Fibroblast of lung (primary cell): ENCODE results near the gene FCSK. TPM values are rescaled to one million over a fixed set of nuclear protein-coding genes. Genes with fewer than 3 reads are reported as not detected.

ENCODE experiments used
- DNase-seq, 2 donors: peaks; one replicate each; pipeline versions ENCODE4 v3.0.0 to v3.0.0-alpha.2; 2010; ENCODE audit warnings: low read depth in 2 of 2
- H2AFZ ChIP-seq: 2 replicates; pipeline ENCODE4 v1.5.1; 2012; ENCODE audit warnings: low read length, control low read depth, inconsistent platforms
- H3K27ac ChIP-seq: 2 replicates; pipeline ENCODE4 v1.5.1; 2011; ENCODE audit warnings: low read length, control low read depth; ENCODE audit not compliant: insufficient read depth
- H3K27me3 ChIP-seq: 2 replicates; pipeline ENCODE4 v1.5.1; 2011; ENCODE audit warnings: mild to moderate bottlenecking, low read length; ENCODE audit not compliant: control insufficient read depth, insufficient read depth
- H3K36me3 ChIP-seq: 2 replicates; pipeline ENCODE4 v1.5.1; 2011; ENCODE audit warnings: low read length; ENCODE audit not compliant: control insufficient read depth, insufficient read depth
- H3K4me1 ChIP-seq: 2 replicates; pipeline ENCODE4 v1.5.1; 2011; ENCODE audit warnings: low read length; ENCODE audit not compliant: control insufficient read depth, insufficient read depth; ENCODE audit errors: extremely low read depth
- H3K4me2 ChIP-seq: 2 replicates; pipeline ENCODE4 v1.5.1; 2011; ENCODE audit warnings: low read length, control low read depth; ENCODE audit not compliant: insufficient read depth; ENCODE audit errors: extremely low read depth
- H3K4me3 ChIP-seq, 4 experiments: fragments of 200-600 bp in 1 of 4; sonication (generic) in 1 of 4; replicated peaks in 1 of 4; 2 replicates each; pipeline ENCODE4 v1.5.1; 2011 to 2016; ENCODE audit warnings: low read length in 4 of 4, low read depth in 3 of 4, mild to moderate bottlenecking in 3 of 4, control low read depth in 2 of 4, inconsistent platforms in 1 of 4, mixed read lengths in 1 of 4; ENCODE audit not compliant: insufficient read depth in 1 of 4; ENCODE audit errors: control extremely low read depth in 1 of 4
- H3K79me2 ChIP-seq: 2 replicates; pipeline ENCODE4 v1.5.1; 2012; ENCODE audit warnings: mild to moderate bottlenecking, low read length, inconsistent platforms; ENCODE audit not compliant: control insufficient read depth, insufficient read depth
- H3K9ac ChIP-seq: 2 replicates; pipeline ENCODE4 v1.5.1; 2011; ENCODE audit warnings: mild to moderate bottlenecking, low read length, control low read depth; ENCODE audit not compliant: insufficient read depth
- H3K9me3 ChIP-seq: 2 replicates; pipeline ENCODE4 v1.5.1; 2012; ENCODE audit warnings: low read depth, low read length; ENCODE audit not compliant: control insufficient read depth, insufficient read depth
- H4K20me1 ChIP-seq: 2 replicates; pipeline ENCODE4 v1.5.1; 2011; ENCODE audit warnings: low read length; ENCODE audit not compliant: control insufficient read depth, insufficient read depth; ENCODE audit errors: extremely low read depth
- CTCF ChIP-seq, 2 donors: IDR thresholded peaks in 1 of 2; conservative IDR thresholded peaks in 1 of 2; 1 replicate in 1 of 2; 2 replicates in 1 of 2; pipeline ENCODE4 v1.5.1; 2011 to 2012; ENCODE audit warnings: low read length in 2 of 2, control low read depth in 1 of 2, inconsistent platforms in 1 of 2, low read depth in 1 of 2, mild to moderate bottlenecking in 1 of 2
- EZH2 ChIP-seq: IDR thresholded peaks from 2 replicates; pipeline ENCODE4 v1.5.1; 2012; ENCODE audit warnings: low read length, control low read depth, mild to moderate bottlenecking; ENCODE audit errors: missing control alignments
- polyA plus RNA-seq, 2 donors: library from polyadenylated mRNA; depleted of rRNA in 1 of 2; stranded (reverse) in 1 of 2; unstranded in 1 of 2; fragments of >200 nt; gene quantifications; 2 replicates each; pipeline ENCODE4 v1.2.1, GENCODE V29; 2011 to 2012; ENCODE audit warnings: missing spikeins in 1 of 2
- total RNA-seq: library from RNA; depleted of rRNA; stranded (reverse); fragments of >200 nt; gene quantifications from 2 replicates; pipeline ENCODE4 v1.2.1, GENCODE V29; 2014

FCSK gene
- total and polyA plus RNA-seq, 2 donors (not counting 1 experiment from before 2014, with no cell fraction given) = 4.9 to 13.5 TPM

GRCh38 chr16:70467608-70468007 lies 13.2 kb downstream of the FCSK start:
- Histone ChIP-seq H3K9me3 (no peaks in the 10 kb centered on the region), H3K79me2 (no peaks in the 10 kb centered on the region), H3K27me3 (no peaks in the 10 kb centered on the region), H3K4me3 (no peak overlapping the region), H3K9ac (no peak overlapping the region), H4K20me1 (no peaks in the 10 kb centered on the region), H3K4me1 (no peaks in the 10 kb centered on the region), H3K4me2 (no peak overlapping the region), H3K27ac (no peak overlapping the region), H3K36me3 (peaks cover 3% of the 10 kb centered on the region), H2AFZ (no peak overlapping the region)
- no peak for DNase-seq
- no peak for TF ChIP-seq EZH2
- TF ChIP-seq CTCF (conservative IDR thresholded peaks at IDR 0.05 in 1 of 2, IDR thresholded peaks at IDR 0.05 in 1 of 2; ENCODE audit: low read depth in 1 of 2, low read length in 2 of 2) = no peak

- no peak overlapping the region for H3K27ac ChIP-seq
- no peak for DNase-seq
- no peaks in the 10 kb centered on the region for H4K20me1 ChIP-seq
- H2AFZ ChIP-seq = no peak overlapping the region
- no peaks in the 10 kb centered on the region for H3K79me2 ChIP-seq
- no peak overlapping the region for H3K9ac ChIP-seq
- no peaks in the 10 kb centered on the region for H3K9me3 ChIP-seq
- H3K27me3 ChIP-seq = no peaks in the 10 kb centered on the region
- no peak overlapping the region for H3K4me2 ChIP-seq
- TF ChIP-seq EZH2 (no peak), CTCF (conservative IDR thresholded peaks at IDR 0.05 in 1 of 2, IDR thresholded peaks at IDR 0.05 in 1 of 2; ENCODE audit: low read depth in 1 of 2, low read length in 2 of 2) (no peak)
- H3K4me3 ChIP-seq = no peak overlapping the region
- peaks cover 2% of the 10 kb centered on the region for H3K36me3 ChIP-seq
- H3K4me1 ChIP-seq = no peaks in the 10 kb centered on the region
These were observed 14.6 kb downstream of the FCSK start for GRCh38 chr16:70468776-70469525.

GRCh38 chr16:70470141-70470926 lies 15.9 kb downstream of the FCSK start:
- Histone ChIP-seq H3K9ac (no peak overlapping the region), H3K9me3 (no peaks in the 10 kb centered on the region), H4K20me1 (no peaks in the 10 kb centered on the region), H3K4me3 (no peak overlapping the region), H3K36me3 (no peaks in the 10 kb centered on the region), H3K27me3 (no peaks in the 10 kb centered on the region), H2AFZ (no peak overlapping the region), H3K79me2 (no peaks in the 10 kb centered on the region), H3K4me2 (no peak overlapping the region), H3K4me1 (no peaks in the 10 kb centered on the region), H3K27ac (no peak overlapping the region)
- no peak for DNase-seq
- TF ChIP-seq EZH2 (no peak), CTCF (conservative IDR thresholded peaks at IDR 0.05 in 1 of 2, IDR thresholded peaks at IDR 0.05 in 1 of 2; ENCODE audit: low read depth in 1 of 2, low read length in 2 of 2) (no peak)
